Stimulated activated CD4-positive, alpha-beta T cell treated with anti-CD3 and anti-CD28 coated beads, Interleukin-2, amount 100 ng/mL, for 24 hours (primary cell): ENCODE measurements around the gene ZNF8.
"Not testable (repeated sequence)": the region's sequence is repeated elsewhere in the genome, so short reads cannot be mapped to it uniquely, and the experiment has no call there.

Source experiments
- DNase-seq, 2 donors: peaks; one replicate each; pipeline ENCODE4 v3.0.0-alpha.2; 2020

Gene ZNF8

DNA sequence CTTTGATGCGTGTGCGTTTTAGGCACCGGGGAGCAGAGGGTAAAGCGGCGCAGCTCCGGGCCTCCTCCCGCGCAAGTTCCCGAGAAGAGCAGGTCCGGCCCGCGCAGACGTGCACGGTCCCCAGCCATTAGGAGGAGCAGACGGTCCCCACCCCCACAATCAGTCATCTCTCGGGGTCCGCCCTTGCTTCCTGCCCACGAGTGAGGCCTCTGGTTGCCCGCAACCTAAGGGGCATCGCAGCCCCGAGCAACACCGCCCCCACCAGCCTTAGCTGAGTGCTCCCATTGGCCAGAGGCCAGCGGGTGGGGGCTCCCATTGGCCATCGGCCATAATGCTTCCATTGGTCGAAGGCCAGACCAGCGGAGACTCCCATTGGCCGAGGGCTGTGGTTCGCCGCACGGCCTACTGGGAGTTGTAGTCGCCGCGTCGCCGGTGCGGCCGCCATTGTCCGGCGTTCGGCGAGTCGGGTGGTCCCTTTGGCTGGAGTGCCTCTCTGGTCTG is at the start of gene ZNF8:
TSS of gene ZNF8 (plus strand) at position 415 of the 501 bp plus-strand sequence. CDS start 127 bp downstream, outside the sequence.
- DNase-seq, result peak; percentile 97 to 98

DNA sequence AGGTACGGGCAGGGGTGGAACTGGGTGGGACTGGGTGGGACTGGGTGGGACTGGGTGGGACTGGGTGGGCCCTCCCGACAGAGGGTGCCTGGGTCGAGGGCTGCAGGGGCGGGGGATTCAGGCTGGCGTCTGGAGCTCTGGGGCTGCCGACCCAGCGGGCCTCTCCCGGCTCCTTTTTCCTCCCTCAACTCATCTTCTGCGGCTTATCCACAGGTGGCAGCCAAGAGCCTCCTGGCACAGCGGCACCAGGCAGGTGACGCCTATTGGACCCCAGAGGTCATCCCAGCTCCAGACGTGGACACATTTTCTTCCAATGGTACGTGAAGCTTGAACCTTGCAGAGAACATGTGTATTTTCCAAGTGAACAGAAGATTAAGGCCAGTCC is 49.5 kb upstream of the ZNF8 start:
- DNase-seq, result peak; percentile 20 to 28

DNA sequence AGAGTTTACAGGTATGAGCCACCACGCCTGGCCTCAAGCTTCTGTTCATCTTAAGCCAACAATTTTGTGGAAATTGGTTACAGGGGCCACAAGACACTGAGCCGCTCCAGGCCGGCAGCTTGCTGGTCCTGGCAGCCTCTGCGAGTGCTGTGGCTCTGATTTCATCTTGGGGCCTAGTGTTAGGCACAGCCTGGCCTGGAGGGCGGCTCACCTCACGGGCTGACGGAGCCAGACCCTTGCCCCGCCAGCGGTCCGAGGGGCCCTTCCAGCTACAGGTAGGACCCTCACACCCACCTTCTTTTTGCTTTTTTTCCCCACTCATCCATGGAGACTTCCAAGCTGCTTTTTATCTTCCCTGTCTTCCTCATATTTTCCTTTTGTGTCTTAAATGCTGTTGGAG is 41.4 kb upstream of the ZNF8 start:
- no peak for DNase-seq

DNA sequence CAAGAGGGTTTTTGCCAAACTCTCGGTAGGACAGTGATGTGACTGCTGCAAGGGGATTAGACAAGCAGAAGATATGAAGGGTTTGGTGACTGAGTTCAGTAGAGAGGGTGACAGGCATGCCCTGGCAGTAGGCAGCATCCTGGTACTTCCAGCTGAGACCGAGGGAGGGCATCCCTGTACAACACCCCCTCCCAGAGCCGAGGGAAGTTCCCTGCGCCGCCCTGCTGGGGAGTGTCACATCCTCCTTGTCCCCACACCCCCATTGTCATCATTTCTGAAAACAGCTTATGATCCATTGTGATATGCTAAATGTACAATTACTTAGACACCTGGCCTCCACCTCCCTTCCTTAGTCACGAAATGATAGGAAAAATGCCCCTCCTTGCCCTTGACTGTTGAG is 35.4 kb upstream of the ZNF8 start:
- DNase-seq, result no peak

DNA sequence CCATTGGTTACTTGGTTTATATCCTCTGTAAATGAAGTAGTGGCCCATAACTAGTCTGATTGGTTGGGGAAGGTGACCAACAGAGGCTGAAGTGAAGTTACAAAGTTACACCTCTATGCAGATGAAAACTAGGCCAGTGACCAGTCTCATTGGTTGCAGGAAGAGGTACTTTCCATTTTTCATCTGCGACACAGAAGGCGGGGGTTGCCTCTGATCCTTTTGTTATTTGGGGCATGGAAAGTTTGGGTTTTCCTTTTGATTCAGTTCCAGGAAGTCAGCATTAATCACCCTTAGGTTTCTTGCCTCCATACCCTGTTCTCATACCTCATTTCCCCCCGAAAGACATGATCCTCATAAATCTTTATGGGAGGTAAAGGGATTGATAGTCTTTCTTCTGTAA is 29.9 kb upstream of the ZNF8 start:
- no peak for DNase-seq

DNA sequence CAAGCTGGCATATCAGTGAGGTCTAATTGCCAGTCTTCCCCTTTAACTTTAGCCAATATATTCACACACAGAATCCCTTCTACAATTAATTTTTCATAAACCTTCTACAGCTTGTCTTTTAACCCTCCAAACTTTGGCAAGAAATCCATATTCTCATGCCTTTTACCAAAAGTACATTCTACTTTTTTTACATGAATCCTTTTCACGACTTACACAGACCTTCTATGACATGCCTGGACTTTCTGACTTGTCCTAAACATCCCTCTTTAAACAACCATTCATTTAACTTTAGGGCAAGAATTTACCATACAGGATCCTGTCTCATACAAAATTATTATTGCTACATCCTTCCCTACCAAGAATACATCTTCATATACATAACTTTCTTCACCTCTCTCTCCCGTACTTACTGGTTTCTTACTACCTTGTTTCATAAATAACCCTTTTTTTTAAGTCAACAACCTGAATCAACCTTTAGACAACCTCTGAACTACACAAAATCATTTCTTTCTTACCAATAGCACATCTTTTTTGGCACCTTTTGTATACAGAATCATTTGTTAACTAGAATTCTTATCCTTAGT is 26.6 kb upstream of the ZNF8 start:
- no peak for DNase-seq

DNA sequence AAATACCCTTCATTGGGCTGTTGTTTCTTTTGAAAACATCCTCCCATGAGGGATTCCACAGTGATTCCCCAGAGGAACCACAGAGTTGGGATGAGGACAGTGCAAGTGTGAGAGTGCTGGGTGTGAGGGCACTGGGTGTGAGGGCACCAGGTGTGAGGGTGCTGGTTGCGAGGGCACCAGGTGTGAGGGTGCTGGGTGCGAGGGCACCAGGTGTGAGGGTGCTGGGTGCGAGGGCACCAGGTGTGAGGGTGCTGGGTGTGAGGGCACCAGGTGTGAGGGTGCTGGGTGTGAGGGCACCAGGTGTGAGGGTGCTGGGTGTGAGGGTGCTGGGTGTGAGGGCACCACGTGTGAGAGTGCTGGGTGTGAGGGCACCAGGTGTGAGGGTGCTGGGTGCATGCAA is 20.5 kb upstream of the ZNF8 start:
- DNase-seq, result not testable (repeated sequence)

DNA sequence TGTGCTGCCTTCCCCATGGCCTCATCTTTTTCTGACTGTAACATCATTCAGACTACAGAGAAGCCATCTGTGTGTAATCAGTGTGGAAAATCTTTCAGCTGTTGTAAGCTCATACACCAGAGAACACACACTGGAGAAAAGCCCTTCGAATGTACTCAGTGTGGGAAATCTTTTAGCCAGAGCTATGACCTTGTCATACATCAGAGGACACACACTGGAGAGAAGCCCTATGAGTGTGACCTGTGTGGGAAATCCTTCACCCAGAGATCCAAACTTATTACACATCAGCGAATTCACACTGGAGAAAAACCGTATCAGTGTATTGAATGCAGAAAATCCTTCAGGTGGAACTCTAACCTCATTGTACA is 17.2 kb upstream of the ZNF8 start:
- DNase-seq, result no peak

DNA sequence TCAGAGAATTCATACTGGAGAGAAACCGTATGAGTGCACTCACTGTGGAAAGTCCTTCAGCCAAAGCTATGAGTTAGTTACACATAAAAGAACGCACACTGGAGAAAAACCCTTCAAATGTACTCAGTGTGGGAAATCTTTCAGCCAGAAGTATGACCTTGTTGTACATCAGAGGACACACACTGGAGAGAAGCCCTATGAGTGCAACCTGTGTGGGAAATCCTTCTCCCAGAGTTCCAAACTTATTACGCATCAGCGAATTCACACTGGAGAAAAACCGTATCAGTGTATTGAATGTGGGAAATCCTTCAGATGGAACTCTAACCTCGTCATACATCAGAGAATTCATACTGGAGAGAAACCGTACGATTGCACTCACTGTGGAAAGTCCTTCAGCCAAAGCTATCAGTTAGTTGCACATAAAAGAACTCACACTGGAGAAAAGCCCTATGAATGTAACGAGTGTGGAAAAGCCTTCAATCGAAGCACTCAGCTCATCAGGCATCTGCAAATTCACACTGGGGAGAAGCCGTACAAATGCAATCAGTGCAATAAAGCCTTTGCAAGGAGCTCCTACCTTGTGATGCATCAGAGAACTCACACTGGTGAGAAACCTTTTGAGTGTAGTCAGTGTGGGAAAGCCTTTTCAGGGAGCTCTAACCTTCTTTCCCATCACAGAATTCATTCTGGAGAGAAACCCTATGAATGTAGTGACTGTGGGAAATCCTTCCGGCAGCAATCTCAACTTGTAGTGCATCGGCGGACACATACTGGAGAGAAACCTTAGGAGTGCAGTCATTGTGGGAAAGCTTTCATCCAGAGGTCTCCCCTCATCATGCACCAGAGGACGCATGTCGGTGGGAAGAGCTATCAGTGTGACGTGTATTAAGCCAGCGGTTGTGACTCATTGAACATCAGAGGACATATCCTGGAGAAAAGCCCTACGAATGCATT is 16.5 kb upstream of the ZNF8 start:
- DNase-seq, result no peak

DNA sequence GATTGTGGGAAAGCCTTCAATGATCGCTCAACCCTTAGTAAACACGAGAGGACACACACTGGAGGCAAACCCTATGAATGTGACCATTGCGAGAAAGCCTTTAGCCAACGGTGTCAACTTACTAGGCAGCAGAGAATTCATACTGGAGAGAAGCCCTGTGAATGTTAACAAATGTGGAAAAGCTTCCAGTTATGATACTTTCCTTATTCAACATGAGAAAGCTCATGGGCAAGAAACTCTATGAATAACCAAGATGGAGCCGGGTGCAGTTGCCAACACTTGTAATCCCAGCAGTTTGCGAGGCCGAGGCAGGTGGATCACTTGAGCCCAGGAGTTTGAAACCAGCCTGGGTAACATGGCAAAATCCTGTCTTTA is 15.8 kb upstream of the ZNF8 start:
- DNase-seq, result no peak

DNA sequence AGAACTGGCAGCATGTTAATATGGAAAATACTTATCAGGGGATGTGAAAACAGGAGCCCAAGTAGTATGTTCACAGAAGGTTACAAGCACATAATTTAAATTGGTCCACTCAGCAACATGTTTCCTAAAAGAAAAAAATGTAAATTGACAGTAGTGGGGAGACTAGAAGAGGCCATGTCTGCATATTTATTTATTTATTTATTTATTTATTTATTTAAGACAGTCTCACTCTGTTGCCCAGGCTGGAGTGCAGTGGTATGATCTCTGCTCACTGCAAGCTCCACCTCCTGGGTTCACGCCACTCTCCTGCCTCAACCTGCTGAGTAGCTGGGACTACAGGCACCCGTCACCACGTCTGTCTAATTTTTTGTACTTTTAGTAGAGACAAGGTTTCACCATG is 13.7 kb upstream of the ZNF8 start:
- no peak for DNase-seq

DNA sequence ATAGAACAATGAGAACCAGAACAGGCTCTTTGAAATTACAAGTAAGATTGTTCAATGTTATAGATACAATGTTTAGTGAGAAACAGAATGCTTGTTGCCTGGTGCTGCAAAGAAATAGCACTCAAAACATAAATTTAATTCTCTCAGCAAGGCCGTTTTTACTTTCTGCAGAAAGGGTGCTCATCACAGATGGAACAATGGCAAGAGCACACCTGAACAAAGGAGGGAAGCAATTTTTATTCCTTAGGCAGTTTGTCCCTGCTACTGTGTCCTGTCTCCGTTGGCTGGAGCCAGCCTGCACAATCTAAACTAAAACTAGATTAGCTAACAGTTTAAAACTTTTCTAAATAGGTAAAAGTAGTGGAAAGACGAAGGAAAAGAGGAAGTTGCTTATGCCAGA is 10.4 kb upstream of the ZNF8 start:
- no peak for DNase-seq

DNA sequence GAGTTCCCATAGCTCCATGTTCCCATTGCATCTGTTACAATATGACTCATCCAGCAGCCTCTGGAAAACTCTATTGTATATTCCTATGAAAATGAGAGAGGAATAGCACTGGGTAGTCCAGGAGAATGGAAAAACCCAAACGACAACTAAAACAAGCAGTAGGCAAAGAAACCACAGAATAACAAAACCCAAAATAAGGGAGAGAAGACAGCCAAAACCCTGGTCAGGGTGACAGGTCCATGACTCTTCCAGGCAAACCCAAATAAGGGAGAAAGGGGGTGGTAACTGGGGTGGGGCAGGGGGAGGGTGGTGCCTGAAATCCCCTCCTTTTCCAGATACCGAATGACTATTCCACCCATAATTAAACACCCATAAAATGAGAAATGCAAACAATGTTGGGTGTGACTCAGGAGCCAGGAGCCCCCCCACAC is 4.0 kb upstream of the ZNF8 start:
- no peak for DNase-seq

DNA sequence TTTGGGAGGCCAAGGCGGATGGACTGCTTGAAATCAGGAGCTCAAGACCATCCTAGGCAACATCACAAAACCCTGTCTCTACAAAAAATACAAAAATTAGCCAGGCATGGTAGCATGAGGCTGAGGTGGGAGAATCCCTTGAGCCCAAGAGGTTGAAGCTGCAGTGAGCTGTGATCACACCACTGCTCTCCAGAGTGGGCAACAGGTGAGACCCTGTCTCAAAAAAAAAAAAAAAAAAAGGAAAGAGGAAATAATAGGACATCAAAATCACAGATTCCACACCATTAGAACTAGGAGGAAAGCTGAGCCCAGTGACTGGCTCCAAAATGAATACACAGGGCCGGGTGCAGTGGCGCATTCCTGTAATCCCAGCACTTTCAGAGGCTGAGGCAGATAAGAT is 3.2 kb upstream of the ZNF8 start:
- no peak for DNase-seq

DNA sequence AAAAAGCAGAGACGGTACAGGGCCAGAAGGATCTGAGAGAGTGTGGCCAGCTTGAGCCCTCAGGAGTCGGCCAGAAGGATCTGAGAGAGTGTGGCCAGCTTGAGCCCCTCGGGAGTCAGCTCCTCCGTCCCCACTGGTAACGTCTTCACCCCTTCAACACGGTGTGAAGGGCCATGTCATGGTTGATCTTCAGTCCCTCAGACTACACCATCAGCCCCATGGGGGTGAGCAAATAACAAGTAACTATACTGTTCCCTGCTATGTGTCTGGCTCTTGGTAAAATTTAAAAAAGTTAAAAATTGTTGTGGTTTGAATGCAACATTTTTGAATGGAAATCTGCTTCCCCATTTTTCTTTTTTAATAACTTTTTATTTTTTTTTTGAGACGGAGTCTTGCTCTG is 1.6 kb upstream of the ZNF8 start:
- no peak for DNase-seq

DNA sequence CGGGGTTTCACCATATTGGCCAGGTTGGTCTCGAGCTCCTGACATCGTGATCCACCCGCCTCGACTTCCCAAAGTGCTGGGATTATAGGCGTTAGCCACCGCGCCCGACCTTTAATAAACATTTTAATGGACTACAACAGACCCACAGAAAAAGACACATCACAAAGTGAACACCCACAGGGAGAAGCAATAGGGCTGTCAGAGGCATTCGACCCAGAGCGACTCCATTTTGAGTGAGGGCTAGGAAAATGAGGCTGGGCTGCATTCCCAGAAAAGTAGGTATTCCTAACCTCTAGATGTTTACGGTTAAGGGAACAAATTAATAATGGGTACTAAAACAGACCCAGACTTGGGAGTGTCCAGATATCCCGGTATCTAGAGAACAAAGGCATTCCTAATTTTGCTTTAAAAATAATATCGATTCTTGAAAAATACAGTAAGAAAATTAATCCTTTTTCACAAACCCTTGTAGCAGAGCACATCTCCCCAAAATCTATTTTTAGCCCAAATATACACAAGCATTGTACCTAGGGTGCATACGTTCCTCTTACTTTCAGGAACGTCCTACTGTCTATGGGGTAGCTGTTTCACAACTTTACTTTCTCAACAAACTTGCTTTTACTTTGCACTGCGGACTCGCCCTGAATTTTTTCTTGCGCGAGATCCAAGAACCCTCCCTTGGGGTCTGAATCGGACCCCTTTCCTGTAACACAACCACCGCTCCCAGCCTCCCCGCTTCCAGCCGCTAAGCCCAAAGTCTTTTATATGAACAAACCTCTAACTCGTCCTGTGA is 811 bp upstream of the ZNF8 start:
- no peak for DNase-seq

DNA sequence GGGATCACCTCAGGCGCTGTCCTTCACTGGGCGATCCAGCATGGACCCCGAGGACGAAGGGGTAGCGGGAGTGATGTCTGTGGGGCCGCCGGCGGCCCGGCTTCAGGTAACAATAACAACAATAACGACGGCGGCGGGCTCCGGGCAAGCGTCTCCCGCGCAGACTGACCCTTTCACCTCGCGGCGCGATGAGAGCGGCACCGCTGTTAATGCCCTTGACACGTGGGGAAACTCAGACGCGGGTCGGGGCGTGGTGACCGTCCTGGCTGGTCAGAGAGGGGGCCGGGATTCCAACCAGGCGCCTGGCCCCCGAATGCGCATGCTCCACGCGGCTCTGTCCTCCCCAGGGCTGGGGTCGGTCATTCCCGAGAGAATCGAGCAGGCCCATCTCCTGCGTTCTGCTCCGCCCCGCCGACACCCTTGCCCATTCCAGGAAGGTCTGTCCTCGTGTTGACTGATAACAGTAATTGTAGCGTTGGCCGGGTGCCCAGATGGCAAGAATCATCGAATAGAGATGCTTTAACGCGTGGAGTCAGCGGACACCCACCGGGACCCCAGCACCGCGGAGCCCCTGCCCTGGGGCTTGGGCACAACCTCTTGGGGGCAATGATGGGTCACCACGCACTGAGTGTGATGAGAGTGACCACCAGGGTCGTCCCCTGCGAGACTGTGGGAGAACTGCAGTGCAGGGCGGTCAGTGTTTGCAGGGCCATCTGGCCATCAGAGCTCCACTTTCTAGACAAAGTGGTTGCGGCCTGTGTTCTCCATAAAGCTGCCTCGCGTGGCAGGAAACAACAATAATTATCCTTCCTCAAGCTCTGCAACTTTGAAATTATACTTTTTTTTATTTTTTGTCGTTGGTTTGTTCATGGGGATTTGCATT is 528 bp downstream of the ZNF8 start:
- peak; percentile 60 for DNase-seq

DNA sequence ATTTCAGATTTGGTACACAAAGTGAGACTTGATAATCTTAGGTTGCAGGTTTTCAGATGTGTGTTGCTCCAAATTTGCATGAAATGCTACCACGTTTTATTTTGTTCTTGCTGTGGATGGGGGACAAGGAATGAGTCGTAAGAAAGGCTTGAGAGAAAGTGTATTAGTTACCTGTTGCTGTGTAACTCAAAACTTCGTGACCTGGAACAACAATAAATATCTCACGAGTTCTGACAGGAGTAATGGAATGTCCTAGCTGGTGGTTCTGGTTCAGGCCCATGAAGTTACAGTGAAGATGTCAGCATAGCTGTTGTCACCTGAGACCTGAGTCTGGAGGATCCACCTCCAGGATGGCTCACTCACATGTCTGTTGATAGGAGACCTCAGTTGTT is 1.2 kb downstream of the ZNF8 start:
- DNase-seq, result no peak

DNA sequence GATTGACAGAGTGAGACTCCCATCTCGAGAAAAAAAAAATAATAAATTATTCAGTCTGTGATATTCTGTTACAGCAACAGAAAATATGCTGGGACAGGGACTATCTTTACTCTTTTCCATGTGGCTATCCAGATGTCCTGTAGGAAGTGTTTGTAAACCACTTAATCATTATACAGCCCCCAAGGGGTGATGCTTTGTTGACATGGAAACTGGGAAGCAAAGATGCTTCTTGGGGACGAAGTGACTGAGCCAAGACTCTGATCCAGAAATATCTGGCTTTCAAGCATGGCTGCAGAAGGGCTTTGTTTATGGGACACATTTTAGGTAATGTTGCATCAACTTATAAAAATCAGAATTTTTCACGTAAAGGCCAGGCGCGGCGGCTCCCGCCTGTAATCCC is 5.4 kb downstream of the ZNF8 start:
- DNase-seq, result no peak

DNA sequence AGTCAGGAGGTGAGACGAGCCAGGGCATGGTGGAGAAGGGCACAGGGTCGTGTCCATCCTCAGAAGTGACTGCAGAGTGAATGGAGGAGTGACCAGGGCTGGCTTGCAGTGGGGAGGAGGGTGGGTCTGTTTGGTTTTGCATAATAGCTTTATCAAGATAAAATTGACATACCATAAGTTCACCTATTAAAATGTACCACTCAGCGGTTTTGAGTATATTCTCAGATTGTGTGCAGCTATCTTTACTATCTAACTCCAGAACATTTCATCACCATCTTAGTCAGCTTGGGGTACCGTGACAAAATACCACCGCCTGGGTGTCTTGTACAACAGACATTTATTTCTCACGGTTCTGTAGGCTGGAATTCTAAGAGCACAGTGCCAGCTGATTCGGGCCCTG is 13.2 kb downstream of the ZNF8 start:
- DNase-seq, result no peak

DNA sequence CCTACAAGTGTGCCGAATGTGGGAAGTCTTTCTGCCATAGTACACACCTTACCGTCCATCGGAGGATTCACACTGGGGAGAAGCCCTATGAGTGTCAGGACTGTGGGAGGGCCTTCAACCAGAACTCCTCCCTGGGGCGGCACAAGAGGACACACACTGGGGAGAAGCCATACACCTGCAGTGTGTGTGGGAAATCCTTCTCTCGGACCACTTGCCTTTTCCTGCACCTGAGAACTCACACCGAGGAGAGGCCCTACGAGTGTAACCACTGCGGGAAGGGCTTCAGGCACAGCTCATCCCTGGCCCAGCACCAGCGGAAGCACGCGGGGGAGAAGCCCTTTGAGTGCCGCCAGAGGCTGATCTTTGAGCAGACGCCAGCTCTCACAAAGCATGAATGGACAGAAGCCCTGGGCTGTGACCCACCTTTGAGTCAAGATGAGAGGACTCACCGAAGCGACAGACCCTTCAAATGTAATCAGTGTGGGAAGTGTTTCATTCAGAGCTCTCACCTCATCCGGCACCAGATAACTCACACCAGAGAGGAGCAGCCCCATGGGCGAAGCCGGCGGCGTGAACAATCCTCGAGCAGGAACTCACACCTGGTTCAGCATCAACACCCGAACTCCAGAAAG is 16.1 kb downstream of the ZNF8 start:
- no peak for DNase-seq

DNA sequence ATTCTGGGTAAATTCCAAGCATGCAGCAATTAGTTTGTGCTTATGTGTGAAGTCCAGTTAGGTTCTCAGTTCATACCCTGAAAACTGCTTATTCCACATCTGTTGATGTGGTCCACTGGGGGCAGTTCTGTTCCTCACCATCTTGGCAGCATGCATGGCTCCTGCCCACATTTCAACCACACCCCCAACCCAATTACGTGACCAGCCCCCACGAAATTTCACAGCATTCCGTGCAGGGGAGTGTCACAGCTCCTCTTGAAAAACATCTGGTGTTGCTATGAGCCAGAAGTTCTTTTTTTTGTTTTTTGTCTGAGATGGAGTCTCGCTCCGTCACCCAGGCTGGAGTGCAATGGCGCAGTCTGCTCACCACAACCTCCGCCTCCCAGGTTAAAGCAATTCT is 17.3 kb downstream of the ZNF8 start:
- no peak for DNase-seq
